Uterus (tissue), 4 donors: ENCODE measurements around the gene ZNF600. TPM values are rescaled to one million over a fixed set of nuclear protein-coding genes. Genes with fewer than 3 reads are reported as not detected.
"Not testable (repeated sequence)": the region's sequence is repeated elsewhere in the genome, so short reads cannot be mapped to it uniquely, and the experiment has no call there.

Source experiments
- DNase-seq, 2 donors: peaks; one replicate each; pipeline ENCODE4 v3.0.0-alpha.2; 2019 to 2020
- H3K27ac ChIP-seq, 2 donors: fragments of 200-600 bp; sonication (generic); 1 replicate in 1 of 2; 2 replicates in 1 of 2; pipeline ENCODE4 v1.5.1; 2016 to 2018
- H3K27me3 ChIP-seq, 2 donors: fragments of 200-600 bp; sonication (generic); one replicate each; pipeline ENCODE4 v1.5.1; 2018 to 2019; ENCODE audit warnings: control low read depth in 1 of 2
- H3K36me3 ChIP-seq, 2 donors: fragments of 200-600 bp; sonication (generic); one replicate each; pipeline ENCODE4 v1.5.1; 2019; ENCODE audit warnings: control low read depth in 1 of 2
- H3K4me1 ChIP-seq, 2 donors: fragments of 200-600 bp; sonication (generic); one replicate each; pipeline ENCODE4 v1.5.1; 2018 to 2019; ENCODE audit warnings: control low read depth in 1 of 2
- H3K4me3 ChIP-seq, 2 donors: fragments of 200-600 bp; sonication (generic); 1 replicate in 1 of 2; 2 replicates in 1 of 2; pipeline ENCODE4 v1.5.1; 2018 to 2019; ENCODE audit warnings: mild to moderate bottlenecking in 1 of 2
- H3K9me3 ChIP-seq, 2 donors: fragments of 200-600 bp; sonication (generic); one replicate each; pipeline ENCODE4 v1.5.1; 2019; ENCODE audit warnings: control low read depth in 1 of 2
- CTCF ChIP-seq, 4 experiments: fragments of 200-600 bp in 2 of 4; fragments of 450-650 bp in 2 of 4; sonication (generic) in 2 of 4; IDR thresholded peaks; one replicate each; pipeline ENCODE4 v1.5.1; 2016 to 2019; ENCODE audit warnings: antibody characterized with exemption in 4 of 4, mild to moderate bottlenecking in 2 of 4, moderate library complexity in 1 of 4
- POLR2A ChIP-seq, 2 donors: fragments of 450-650 bp; IDR thresholded peaks; one replicate each; pipeline ENCODE4 v1.6.1; 2016; ENCODE audit warnings: antibody characterized with exemption in 2 of 2, mild to moderate bottlenecking in 1 of 2, moderate library complexity in 1 of 2
- intact Hi-C: fragments of 100-400 bp; cut with DNase I; formaldehyde crosslinking; loops from one replicate; pipeline ENCODE4 v1.15.1; 2023; ENCODE audit warnings: low total_unique reads
- total RNA-seq, 4 donors: library from RNA; depleted of rRNA in 3 of 4; stranded (reverse); fragments of >200 nt in 3 of 4; gene quantifications; one replicate each; pipeline versions ENCODE4 v1.1.0 to v1.2.4, GENCODE V29; 2014 to 2023
- donor health status: DM: yes; HTN: yes; CAD: no.

The ZNF600 gene
- 10 to 100 TPM in 1 of 4 donors, 1 to 10 TPM in 3; 6.2 to 14.5 (median 8.0) TPM for total RNA-seq

GRCh38 chr19:52786464-52787354, at the start of gene ZNF600:
TSS of gene ZNF600 (minus strand) at chr19:52786791. CDS start at chr19:52778888, 7,903 bp downstream.
- Histone ChIP-seq H3K4me3 (peak within 1 kb of the TSS; percentile 36 to 68), H3K27ac (peak within 1 kb of the TSS; percentile 63 to 82)
- H3K27me3 ChIP-seq, H3K9me3 ChIP-seq, H3K4me1 ChIP-seq, H3K36me3 ChIP-seq, intact Hi-C loops: not testable (repeated sequence)
- peak; percentile 82 to 90 for DNase-seq
- TF ChIP-seq POLR2A (IDR thresholded peaks at IDR 0.05), result peak; percentile 29 to 43
- TF ChIP-seq CTCF (IDR thresholded peaks at IDR 0.05), result peak in 3 of 4 experiments; percentile 26 to 54 (median 36)

- DNase-seq, H3K9me3 ChIP-seq, H3K27me3 ChIP-seq, H3K27ac ChIP-seq, H3K4me3 ChIP-seq, intact Hi-C loops, H3K36me3 ChIP-seq, H3K4me1 ChIP-seq: not testable (repeated sequence)
Measured at GRCh38 chr19:52834289-52834688, 47.7 kb upstream of the ZNF600 start.

- H3K9me3 ChIP-seq, H3K27me3 ChIP-seq, DNase-seq, H3K4me1 ChIP-seq, H3K36me3 ChIP-seq, intact Hi-C loops, H3K4me3 ChIP-seq, H3K27ac ChIP-seq: not testable (repeated sequence)
Measured at GRCh38 chr19:52833541-52833940, 47.0 kb upstream of the ZNF600 start.

GRCh38 chr19:52829866-52830265, 43.3 kb upstream of the ZNF600 start:
- H3K36me3 ChIP-seq, H3K4me1 ChIP-seq, H3K27me3 ChIP-seq, H3K4me3 ChIP-seq, H3K9me3 ChIP-seq, DNase-seq, intact Hi-C loops, H3K27ac ChIP-seq: not testable (repeated sequence)

GRCh38 chr19:52825765-52826164, 39.2 kb upstream of the ZNF600 start:
- TF ChIP-seq CTCF (IDR thresholded peaks at IDR 0.05), result no peak
- TF ChIP-seq POLR2A (IDR thresholded peaks at IDR 0.05), result no peak
- Histone ChIP-seq H3K36me3 (no peaks in the 10 kb centered on the region), H3K4me3 (no peak overlapping the region), H3K27me3 (no peaks in the 10 kb centered on the region), H3K27ac (no peak overlapping the region), H3K9me3 (no peaks in the 10 kb centered on the region), H3K4me1 (no peaks in the 10 kb centered on the region)
- no peak for DNase-seq
- intact Hi-C loops, result no loop called here

- no peaks in the 10 kb centered on the region for H3K27me3 ChIP-seq
- H3K4me3 ChIP-seq, result no peak overlapping the region
- intact Hi-C loops, result no loop called here
- no peaks in the 10 kb centered on the region for H3K36me3 ChIP-seq
- no peak overlapping the region for H3K27ac ChIP-seq
- TF ChIP-seq POLR2A (IDR thresholded peaks at IDR 0.05), result no peak
- TF ChIP-seq CTCF (IDR thresholded peaks at IDR 0.05), result no peak
- no peaks in the 10 kb centered on the region for H3K9me3 ChIP-seq
- H3K4me1 ChIP-seq, result no peaks in the 10 kb centered on the region
- no peak for DNase-seq
Measured at GRCh38 chr19:52823676-52824075, 37.1 kb upstream of the ZNF600 start.
